ENCODE measurements around the gene NPEPL1. TPM values are rescaled to one million over a fixed set of nuclear protein-coding genes. Genes with fewer than 3 reads are reported as not detected.

Gene NPEPL1
- total RNA-seq, 4 donors from 2014 or later: 21.7 to 37.9 (median 29.7) TPM

DNA sequence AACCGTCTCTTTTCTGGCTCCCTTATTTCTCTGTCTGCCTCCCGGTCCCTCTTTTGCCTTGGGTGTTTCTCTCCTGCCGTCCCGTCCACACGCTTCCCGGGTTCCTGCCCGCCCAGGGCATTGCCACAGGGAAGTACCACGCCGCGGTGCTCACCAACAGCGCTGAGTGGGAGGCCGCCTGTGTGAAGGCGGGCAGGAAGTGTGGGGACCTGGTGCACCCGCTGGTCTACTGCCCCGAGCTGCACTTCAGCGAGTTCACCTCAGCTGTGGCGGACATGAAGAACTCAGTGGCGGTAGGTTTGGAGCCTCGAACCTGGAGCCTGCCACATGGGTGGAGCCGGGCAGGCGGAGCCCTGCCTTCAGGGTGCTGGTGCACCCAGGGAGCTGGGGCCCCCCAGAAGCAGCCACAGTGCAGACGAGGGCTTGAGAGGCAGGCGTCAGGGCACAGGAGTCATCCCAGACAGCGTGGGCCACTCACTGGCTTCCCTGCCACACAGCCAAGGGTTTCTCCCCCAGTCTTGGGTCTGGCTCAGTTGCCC, 21.3 kb downstream of the NPEPL1 start:
- 91 to 95% methylated on average over 23 to 24 of the region's 24 CpGs for WGBS, 2 donors
- intact Hi-C loops (cut with DNase I; ENCODE audit: low total_unique reads): no loop called here
- TF ChIP-seq, protein P1, sequence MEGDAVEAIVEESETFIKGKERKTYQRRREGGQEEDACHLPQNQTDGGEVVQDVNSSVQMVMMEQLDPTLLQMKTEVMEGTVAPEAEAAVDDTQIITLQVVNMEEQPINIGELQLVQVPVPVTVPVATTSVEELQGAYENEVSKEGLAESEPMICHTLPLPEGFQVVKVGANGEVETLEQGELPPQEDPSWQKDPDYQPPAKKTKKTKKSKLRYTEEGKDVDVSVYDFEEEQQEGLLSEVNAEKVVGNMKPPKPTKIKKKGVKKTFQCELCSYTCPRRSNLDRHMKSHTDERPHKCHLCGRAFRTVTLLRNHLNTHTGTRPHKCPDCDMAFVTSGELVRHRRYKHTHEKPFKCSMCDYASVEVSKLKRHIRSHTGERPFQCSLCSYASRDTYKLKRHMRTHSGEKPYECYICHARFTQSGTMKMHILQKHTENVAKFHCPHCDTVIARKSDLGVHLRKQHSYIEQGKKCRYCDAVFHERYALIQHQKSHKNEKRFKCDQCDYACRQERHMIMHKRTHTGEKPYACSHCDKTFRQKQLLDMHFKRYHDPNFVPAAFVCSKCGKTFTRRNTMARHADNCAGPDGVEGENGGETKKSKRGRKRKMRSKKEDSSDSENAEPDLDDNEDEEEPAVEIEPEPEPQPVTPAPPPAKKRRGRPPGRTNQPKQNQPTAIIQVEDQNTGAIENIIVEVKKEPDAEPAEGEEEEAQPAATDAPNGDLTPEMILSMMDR (IDR thresholded peaks at IDR 0.05): no peak
- TF ChIP-seq POLR2A (IDR thresholded peaks at IDR 0.05): no peak
- H3K4me3 ChIP-seq (ENCODE audit: low read depth, poor library complexity, severe bottlenecking): no peak overlapping the region
- DNase-seq (ENCODE audit: low spot score in 2 of 2): peak; percentile 12 to 68

DNA sequence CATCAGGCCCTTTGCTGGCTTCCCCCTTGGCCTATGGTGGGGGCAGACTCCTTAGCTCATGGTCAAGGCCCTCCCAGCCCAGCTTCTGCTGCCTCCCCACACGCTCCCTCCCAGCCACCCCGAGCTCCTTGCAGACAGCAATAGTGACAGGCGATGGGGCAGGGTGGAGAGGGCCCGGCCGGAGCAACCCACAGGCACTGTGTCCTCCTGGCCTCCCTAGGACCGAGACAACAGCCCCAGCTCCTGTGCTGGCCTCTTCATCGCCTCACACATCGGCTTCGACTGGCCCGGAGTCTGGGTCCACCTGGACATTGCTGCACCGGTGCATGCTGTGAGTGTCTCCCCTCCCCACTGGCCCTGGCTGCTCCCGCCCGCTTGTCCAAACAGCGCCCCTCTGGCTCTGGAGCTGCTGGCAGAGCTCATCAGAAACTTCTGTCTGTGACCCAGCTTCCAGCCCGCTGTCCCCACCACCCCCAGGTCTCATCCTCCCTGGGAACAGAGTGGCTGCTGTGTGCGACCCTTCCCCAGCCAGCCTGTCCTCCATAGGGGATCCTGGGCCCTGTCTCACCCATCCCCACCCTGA, 21.8 kb downstream of the NPEPL1 start:
- 86 to 91% methylated on average over 16 of the region's 16 CpGs for WGBS, 2 donors
- intact Hi-C loops (cut with DNase I; ENCODE audit: low total_unique reads): no loop called here
- H3K4me3 ChIP-seq (ENCODE audit: low read depth, poor library complexity, severe bottlenecking): no peak overlapping the region
- TF ChIP-seq, protein P1 (IDR thresholded peaks at IDR 0.05): no peak
- TF ChIP-seq POLR2A (IDR thresholded peaks at IDR 0.05): no peak
- peak; percentile 11 to 81 for DNase-seq (ENCODE audit: low spot score in 2 of 2)

DNA sequence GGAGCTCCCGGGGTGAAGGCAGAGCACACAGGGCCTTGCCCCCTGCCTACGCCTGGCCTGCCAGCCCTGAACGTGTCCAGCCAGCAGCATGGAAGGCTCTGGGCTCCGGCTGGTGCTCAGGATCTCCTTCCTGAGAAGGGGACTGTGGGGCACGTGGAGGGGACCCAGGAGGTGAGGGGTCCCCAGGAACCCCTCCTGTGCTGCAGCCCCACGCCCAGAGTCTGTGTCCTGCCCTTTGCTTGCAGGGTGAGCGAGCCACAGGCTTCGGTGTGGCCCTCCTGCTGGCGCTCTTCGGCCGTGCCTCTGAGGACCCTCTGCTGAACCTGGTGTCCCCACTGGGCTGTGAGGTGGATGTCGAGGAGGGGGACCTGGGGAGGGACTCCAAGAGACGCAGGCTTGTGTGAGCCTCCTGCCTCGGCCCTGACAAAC, 22.3 kb downstream of the NPEPL1 start:
- peak; percentile 13 to 57 for DNase-seq (ENCODE audit: low spot score in 2 of 2)
- 91 to 93% methylated on average over 14 of the region's 14 CpGs for WGBS, 2 donors
- no peak for TF ChIP-seq POLR2A (IDR thresholded peaks at IDR 0.05)
- TF ChIP-seq, protein P1 (IDR thresholded peaks at IDR 0.05): no peak
- H3K4me3 ChIP-seq (ENCODE audit: low read depth, poor library complexity, severe bottlenecking): no peak overlapping the region
- intact Hi-C loops (cut with DNase I; ENCODE audit: low total_unique reads): no loop called here

DNA sequence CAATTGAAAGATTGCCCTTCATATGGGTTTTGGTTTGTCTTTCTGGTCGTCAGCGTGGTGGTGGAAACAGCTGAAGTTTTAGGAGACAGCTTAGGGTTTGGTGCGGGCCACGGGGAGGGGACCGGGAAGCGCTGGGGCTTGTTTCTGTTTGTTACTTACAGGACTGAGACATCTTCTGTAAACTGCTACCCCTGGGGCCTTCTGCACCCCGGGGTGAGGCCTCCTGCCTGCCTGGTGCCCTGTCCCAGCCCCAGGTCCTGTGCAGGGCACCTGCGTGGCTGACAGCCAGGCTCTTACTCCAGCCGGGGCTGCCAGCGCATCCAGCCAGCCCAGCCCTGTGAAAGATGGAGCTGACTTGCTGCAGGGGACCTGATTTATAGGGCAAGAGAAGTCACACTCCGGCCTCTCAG, 22.8 kb downstream of the NPEPL1 start:
- no peak for TF ChIP-seq POLR2A (IDR thresholded peaks at IDR 0.05)
- TF ChIP-seq, protein P1 (IDR thresholded peaks at IDR 0.05): no peak
- peak; percentile 12 to 74 for DNase-seq (ENCODE audit: low spot score in 2 of 2)
- H3K4me3 ChIP-seq (ENCODE audit: low read depth, poor library complexity, severe bottlenecking): no peak overlapping the region
- intact Hi-C loops (cut with DNase I; ENCODE audit: low total_unique reads): no loop called here
- 71 to 77% methylated on average over 11 of the region's 11 CpGs for WGBS, 2 donors

DNA sequence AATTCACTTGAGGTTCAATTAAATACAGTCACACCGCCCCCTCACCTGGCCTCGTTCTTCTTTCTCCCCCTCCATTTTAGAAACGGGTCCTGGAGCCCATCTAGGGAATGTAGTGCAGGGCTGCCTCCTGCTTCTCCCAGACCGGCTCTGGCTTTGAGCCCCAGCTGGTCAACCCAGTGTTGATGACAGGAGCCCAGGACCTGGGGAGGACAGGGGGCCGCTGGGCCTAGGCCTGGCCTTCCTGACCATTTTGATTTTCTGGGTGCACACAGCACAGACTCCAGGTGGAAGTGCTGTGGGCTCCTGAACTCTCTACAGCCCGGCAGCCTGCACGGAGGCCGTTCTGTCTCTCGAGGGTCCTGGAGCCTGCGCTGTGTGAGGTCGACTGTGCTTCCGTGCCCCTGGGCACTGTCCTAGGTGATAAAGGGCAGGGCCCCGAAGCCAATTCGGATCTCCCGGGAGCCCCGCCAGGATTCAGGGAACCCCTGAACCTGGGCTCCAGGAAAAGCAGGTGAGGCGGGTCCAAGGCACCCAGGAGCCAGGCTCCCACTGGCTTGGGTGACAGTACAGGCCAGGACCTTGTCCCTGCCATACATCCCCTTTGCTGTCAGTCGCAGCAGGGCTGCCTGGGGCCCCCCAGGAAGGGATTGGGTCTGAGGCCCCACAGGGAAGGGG, 23.3 kb downstream of the NPEPL1 start:
- DNase-seq (ENCODE audit: low spot score in 2 of 2): peak; percentile 7 to 75
- H3K4me3 ChIP-seq (ENCODE audit: low read depth, poor library complexity, severe bottlenecking): no peak overlapping the region
- intact Hi-C loops (cut with DNase I; ENCODE audit: low total_unique reads): no loop called here
- 82 to 86% methylated on average over 17 of the region's 18 CpGs for WGBS, 2 donors
- TF ChIP-seq, protein P1 (IDR thresholded peaks at IDR 0.05): no peak
- no peak for TF ChIP-seq POLR2A (IDR thresholded peaks at IDR 0.05)
